Right lobe of liver (tissue), 4 donors: ENCODE measurements around the gene ADAMTSL5.

ENCODE experiments used
- CTCF ChIP-seq, 4 donors: fragments of 200-600 bp in 3 of 4; fragments of 450-650 bp in 1 of 4; IDR thresholded peaks; one replicate each; pipeline versions ENCODE4 v1.5.1 to v1.8.0; 2016 to 2022; ENCODE audit warnings: antibody characterized with exemption in 4 of 4, mild to moderate bottlenecking in 2 of 4
- POLR2A ChIP-seq: fragments of 450-650 bp; IDR thresholded peaks from one replicate; pipeline ENCODE4 v1.6.1; 2017; ENCODE audit warnings: antibody characterized with exemption, mild to moderate bottlenecking
- donor health status: DM: no; HTN: no; CAD: no.
- donor health status: DM: no; HTN: no; CAD: no.
- donor health status: DM: no; HTN: yes; CAD: no.

- TF ChIP-seq POLR2A = no peak
- TF ChIP-seq CTCF (IDR thresholded peaks at IDR 0.05) = no peak
These were observed 38.6 kb downstream of the ADAMTSL5 start for GRCh38 chr19:1474011-1474764.
